ENCODE results near the gene CD2AP.

The CD2AP gene

DNA sequence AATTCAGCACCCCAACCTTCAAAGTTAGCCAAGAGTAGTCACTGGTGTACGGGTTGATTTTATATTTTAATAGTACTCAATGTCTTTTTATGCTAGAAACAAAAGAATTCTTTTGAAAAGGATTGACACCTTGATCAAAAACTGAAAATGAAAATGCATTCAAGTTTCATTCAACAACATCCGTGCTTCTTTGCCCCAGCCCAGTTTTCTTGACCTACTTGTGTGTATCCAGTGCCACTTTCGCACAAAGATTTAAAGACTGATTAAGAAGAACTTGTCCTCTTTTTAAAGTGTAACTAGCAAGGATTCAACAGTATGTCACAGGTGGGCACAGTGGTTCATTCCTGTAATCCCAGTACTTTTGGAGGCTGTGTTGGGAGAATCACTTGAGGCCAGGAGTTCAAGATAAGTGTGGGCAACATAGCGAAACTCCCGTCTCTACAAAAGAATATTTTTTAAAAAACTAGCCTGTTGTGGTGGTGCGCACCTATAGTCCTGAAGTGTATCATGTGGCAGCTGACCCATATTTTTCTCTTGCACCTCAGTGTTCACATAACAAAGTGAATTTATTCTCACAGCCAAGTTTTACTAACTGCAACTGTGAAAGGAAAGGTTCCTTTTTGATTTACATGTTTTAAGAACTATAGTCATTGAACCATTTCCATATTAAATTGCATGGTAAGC is 22.7 kb upstream of the CD2AP start:
- no peak overlapping the region for H4K8ac ChIP-seq (ENCODE audit: low read depth, low read length)
- H4K5ac ChIP-seq (ENCODE audit: low read length): no peak overlapping the region
- no peak overlapping the region for H3K9ac ChIP-seq (ENCODE audit: low read length)
- H3K79me1 ChIP-seq (ENCODE audit: low read length): no peaks in the 10 kb centered on the region
- no peak overlapping the region for H2BK15ac ChIP-seq (replicated peaks; ENCODE audit: low read depth)
- peaks cover 2% of the 10 kb centered on the region for H3K27me3 ChIP-seq (ENCODE audit: insufficient read depth, low read length, poor library complexity)
- H3K27ac ChIP-seq (ENCODE audit: low read depth, low read length): no peak overlapping the region
- H3K23ac ChIP-seq (ENCODE audit: low read length): no peak overlapping the region
- H2BK120ac ChIP-seq (ENCODE audit: low read depth, low read length): no peak overlapping the region
- no peak overlapping the region for H3K4me2 ChIP-seq (ENCODE audit: low read length)
- H2AK5ac ChIP-seq (ENCODE audit: low read length): no peak overlapping the region
- no peak overlapping the region for H3K4me3 ChIP-seq (ENCODE audit: low read length)
- H3K4me1 ChIP-seq (ENCODE audit: control insufficient read depth, low read depth, low read length): no peaks in the 10 kb centered on the region
- no peak overlapping the region for H3K4ac ChIP-seq (ENCODE audit: low read depth, low read length)
- DNase-seq: no peak
- H2BK5ac ChIP-seq (ENCODE audit: low read length): no peak overlapping the region
- H3K36me3 ChIP-seq (ENCODE audit: control insufficient read depth, insufficient read depth, low read length): no peaks in the 10 kb centered on the region
- H3K56ac ChIP-seq (ENCODE audit: low read length): no peak overlapping the region
- H3K79me2 ChIP-seq (ENCODE audit: control insufficient read depth, insufficient read depth, low read length): no peaks in the 10 kb centered on the region
- no CpG with 5 or more reads among the region's 6 CpGs for WGBS (ENCODE audit: extremely low coverage, insufficient coverage, low lambda C conversion rate)
- H3K18ac ChIP-seq (ENCODE audit: low read length): no peak overlapping the region

DNA sequence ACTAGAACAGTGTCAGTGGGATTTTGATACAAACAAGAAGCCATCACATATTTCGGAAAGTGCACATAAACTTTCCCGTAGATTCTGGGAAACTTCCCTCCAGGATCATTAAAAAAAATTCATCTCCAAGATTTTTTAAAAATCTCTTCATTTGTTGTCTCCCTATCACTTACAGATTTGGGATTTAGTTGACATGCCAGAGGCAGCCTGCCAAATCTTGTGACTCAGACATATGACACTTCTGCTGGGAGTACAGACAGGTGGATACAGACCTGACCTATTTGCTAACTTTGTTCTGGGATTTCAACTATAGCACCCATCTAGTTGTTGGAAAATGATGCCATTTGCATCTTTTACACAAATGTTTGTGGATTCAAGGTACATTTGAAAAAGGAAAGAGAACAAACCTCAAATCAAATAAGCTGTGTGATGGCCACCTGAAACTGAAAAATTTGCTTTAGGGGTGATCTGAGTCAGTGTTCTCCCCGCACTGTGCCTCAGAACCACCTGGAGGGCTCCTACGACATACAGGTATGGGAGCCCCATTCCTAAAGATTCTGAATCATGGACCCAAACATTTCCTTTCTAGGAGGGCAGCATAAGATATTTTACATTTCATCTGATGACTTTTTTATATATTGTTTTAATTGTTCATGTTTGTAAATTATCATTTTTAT is 21.9 kb upstream of the CD2AP start:
- no peak overlapping the region for H2BK5ac ChIP-seq (ENCODE audit: low read length)
- H4K8ac ChIP-seq (ENCODE audit: low read depth, low read length): no peak overlapping the region
- peaks cover 2% of the 10 kb centered on the region for H3K27me3 ChIP-seq (ENCODE audit: insufficient read depth, low read length, poor library complexity)
- no peak overlapping the region for H2BK15ac ChIP-seq (replicated peaks; ENCODE audit: low read depth)
- no peaks in the 10 kb centered on the region for H3K4me1 ChIP-seq (ENCODE audit: control insufficient read depth, low read depth, low read length)
- no peak overlapping the region for H3K4me2 ChIP-seq (ENCODE audit: low read length)
- no peak overlapping the region for H3K9ac ChIP-seq (ENCODE audit: low read length)
- H3K79me2 ChIP-seq (ENCODE audit: control insufficient read depth, insufficient read depth, low read length): no peaks in the 10 kb centered on the region
- no peak overlapping the region for H3K18ac ChIP-seq (ENCODE audit: low read length)
- H3K23ac ChIP-seq (ENCODE audit: low read length): no peak overlapping the region
- no peak overlapping the region for H2AK5ac ChIP-seq (ENCODE audit: low read length)
- DNase-seq: no peak
- no CpG with 5 or more reads among the region's 4 CpGs for WGBS (ENCODE audit: extremely low coverage, insufficient coverage, low lambda C conversion rate)
- no peaks in the 10 kb centered on the region for H3K36me3 ChIP-seq (ENCODE audit: control insufficient read depth, insufficient read depth, low read length)
- no peak overlapping the region for H4K5ac ChIP-seq (ENCODE audit: low read length)
- no peak overlapping the region for H3K4ac ChIP-seq (ENCODE audit: low read depth, low read length)
- H3K56ac ChIP-seq (ENCODE audit: low read length): no peak overlapping the region
- H3K79me1 ChIP-seq (ENCODE audit: low read length): no peaks in the 10 kb centered on the region
- H3K4me3 ChIP-seq (ENCODE audit: low read length): no peak overlapping the region
- no peak overlapping the region for H3K27ac ChIP-seq (ENCODE audit: low read depth, low read length)
- H2BK120ac ChIP-seq (ENCODE audit: low read depth, low read length): no peak overlapping the region

DNA sequence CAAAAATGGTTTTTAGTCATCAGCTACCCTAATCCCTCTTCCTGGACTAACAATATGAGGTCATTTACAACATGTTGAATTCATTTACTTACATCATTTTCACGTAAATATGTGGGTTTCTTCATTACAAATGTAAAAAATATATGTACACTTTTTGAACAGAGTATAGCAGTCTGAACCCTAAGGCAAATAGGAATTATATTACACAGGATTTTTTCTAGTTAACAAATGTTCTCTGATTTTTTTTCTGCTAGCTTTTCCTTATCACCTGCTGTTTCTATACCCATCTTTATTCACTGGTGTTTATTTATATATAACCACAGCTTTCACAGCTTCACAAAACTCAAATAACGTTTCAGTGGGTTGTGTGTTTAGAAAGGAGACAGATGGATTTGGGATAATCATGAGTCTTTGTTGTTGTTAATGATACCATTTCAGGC is 21.0 kb upstream of the CD2AP start:
- Histone ChIP-seq H3K36me3 (ENCODE audit: control insufficient read depth, insufficient read depth, low read length) (no peaks in the 10 kb centered on the region), H2AK5ac (ENCODE audit: low read length) (no peak overlapping the region), H3K27me3 (ENCODE audit: insufficient read depth, low read length, poor library complexity) (no peaks in the 10 kb centered on the region), H2BK15ac (replicated peaks; ENCODE audit: low read depth) (no peak overlapping the region), H3K4me3 (ENCODE audit: low read length) (no peak overlapping the region), H2BK120ac (ENCODE audit: low read depth, low read length) (no peak overlapping the region), H2BK5ac (ENCODE audit: low read length) (no peak overlapping the region), H3K79me1 (ENCODE audit: low read length) (no peaks in the 10 kb centered on the region), H3K18ac (ENCODE audit: low read length) (no peak overlapping the region), H3K27ac (ENCODE audit: low read depth, low read length) (no peak overlapping the region), H3K9ac (ENCODE audit: low read length) (no peak overlapping the region), H3K4ac (ENCODE audit: low read depth, low read length) (no peak overlapping the region), H4K5ac (ENCODE audit: low read length) (no peak overlapping the region), H3K4me1 (ENCODE audit: control insufficient read depth, low read depth, low read length) (no peaks in the 10 kb centered on the region), H3K56ac (ENCODE audit: low read length) (no peak overlapping the region), H4K8ac (ENCODE audit: low read depth, low read length) (no peak overlapping the region), H3K4me2 (ENCODE audit: low read length) (no peak overlapping the region), H3K79me2 (ENCODE audit: control insufficient read depth, insufficient read depth, low read length) (no peaks in the 10 kb centered on the region), H3K23ac (ENCODE audit: low read length) (no peak overlapping the region)
- no CpG with 5 or more reads among the region's 2 CpGs for WGBS (ENCODE audit: extremely low coverage, insufficient coverage, low lambda C conversion rate)
- no peak for DNase-seq

DNA sequence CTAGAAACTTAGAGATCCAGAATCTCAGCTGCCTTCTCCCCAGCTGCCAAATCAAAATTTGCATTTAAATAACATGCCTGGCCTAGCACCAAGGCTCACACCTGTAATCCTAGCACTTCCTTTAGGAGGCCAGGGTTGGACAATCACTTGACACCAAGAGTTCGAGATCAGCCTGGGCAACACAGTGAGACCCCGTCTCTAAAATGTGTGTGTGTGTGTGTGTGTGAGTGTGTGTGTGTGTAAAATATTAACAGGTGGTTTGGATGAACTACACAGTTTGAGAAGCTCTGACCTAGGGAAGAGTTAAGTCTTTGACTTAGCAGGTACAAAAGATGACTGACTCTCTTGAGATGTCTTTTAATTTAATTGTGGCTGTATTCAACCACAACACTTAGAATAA is 20.2 kb upstream of the CD2AP start:
- H3K4ac ChIP-seq (ENCODE audit: low read depth, low read length): no peak overlapping the region
- no peak overlapping the region for H2BK15ac ChIP-seq (replicated peaks; ENCODE audit: low read depth)
- no peaks in the 10 kb centered on the region for H3K79me2 ChIP-seq (ENCODE audit: control insufficient read depth, insufficient read depth, low read length)
- H3K79me1 ChIP-seq (ENCODE audit: low read length): no peaks in the 10 kb centered on the region
- no peak overlapping the region for H4K8ac ChIP-seq (ENCODE audit: low read depth, low read length)
- no peaks in the 10 kb centered on the region for H3K4me1 ChIP-seq (ENCODE audit: control insufficient read depth, low read depth, low read length)
- no peaks in the 10 kb centered on the region for H3K27me3 ChIP-seq (ENCODE audit: insufficient read depth, low read length, poor library complexity)
- no peak overlapping the region for H3K23ac ChIP-seq (ENCODE audit: low read length)
- no peak overlapping the region for H3K9ac ChIP-seq (ENCODE audit: low read length)
- no peak overlapping the region for H4K5ac ChIP-seq (ENCODE audit: low read length)
- H3K27ac ChIP-seq (ENCODE audit: low read depth, low read length): no peak overlapping the region
- no peaks in the 10 kb centered on the region for H3K36me3 ChIP-seq (ENCODE audit: control insufficient read depth, insufficient read depth, low read length)
- H3K18ac ChIP-seq (ENCODE audit: low read length): no peak overlapping the region
- WGBS (ENCODE audit: extremely low coverage, insufficient coverage, low lambda C conversion rate): no CpG with 5 or more reads among the region's 2 CpGs
- DNase-seq: no peak
- H3K4me3 ChIP-seq (ENCODE audit: low read length): no peak overlapping the region
- no peak overlapping the region for H3K56ac ChIP-seq (ENCODE audit: low read length)
- H2BK120ac ChIP-seq (ENCODE audit: low read depth, low read length): no peak overlapping the region
- no peak overlapping the region for H2AK5ac ChIP-seq (ENCODE audit: low read length)
- H2BK5ac ChIP-seq (ENCODE audit: low read length): no peak overlapping the region
- no peak overlapping the region for H3K4me2 ChIP-seq (ENCODE audit: low read length)

DNA sequence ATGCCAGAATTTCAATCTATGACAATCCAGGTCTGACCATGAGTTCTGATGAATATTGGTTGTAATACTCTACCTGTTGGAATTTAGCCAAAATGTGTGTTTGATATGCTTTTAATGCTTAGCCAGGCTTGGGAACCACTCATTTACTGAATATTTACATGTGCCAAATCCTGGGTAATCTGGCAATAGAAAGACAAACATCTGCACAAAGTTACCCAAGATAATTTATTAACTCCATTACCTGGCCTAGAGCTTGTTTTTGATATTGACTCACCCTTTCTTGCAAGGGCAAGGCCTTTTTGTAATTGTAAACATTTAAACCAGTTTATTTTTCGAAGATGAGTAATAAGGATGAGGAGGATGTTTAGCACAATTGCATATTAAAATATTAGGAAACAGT is 13.5 kb upstream of the CD2AP start:
- Histone ChIP-seq H4K5ac (ENCODE audit: low read length) (no peak overlapping the region), H3K4me1 (ENCODE audit: control insufficient read depth, low read depth, low read length) (peaks cover 2% of the 10 kb centered on the region), H3K4me3 (ENCODE audit: low read length) (no peak overlapping the region), H3K4me2 (ENCODE audit: low read length) (no peak overlapping the region), H2AK5ac (ENCODE audit: low read length) (no peak overlapping the region), H3K79me2 (ENCODE audit: control insufficient read depth, insufficient read depth, low read length) (no peaks in the 10 kb centered on the region), H3K79me1 (ENCODE audit: low read length) (no peaks in the 10 kb centered on the region), H3K18ac (ENCODE audit: low read length) (no peak overlapping the region), H3K4ac (ENCODE audit: low read depth, low read length) (no peak overlapping the region), H3K27ac (ENCODE audit: low read depth, low read length) (no peak overlapping the region), H2BK15ac (replicated peaks; ENCODE audit: low read depth) (no peak overlapping the region), H3K27me3 (ENCODE audit: insufficient read depth, low read length, poor library complexity) (no peaks in the 10 kb centered on the region), H3K56ac (ENCODE audit: low read length) (no peak overlapping the region), H3K9ac (ENCODE audit: low read length) (no peak overlapping the region), H4K8ac (ENCODE audit: low read depth, low read length) (no peak overlapping the region), H2BK5ac (ENCODE audit: low read length) (no peak overlapping the region), H3K36me3 (ENCODE audit: control insufficient read depth, insufficient read depth, low read length) (no peaks in the 10 kb centered on the region), H2BK120ac (ENCODE audit: low read depth, low read length) (no peak overlapping the region), H3K23ac (ENCODE audit: low read length) (no peak overlapping the region)
- no peak for DNase-seq
- 100% methylated on average over 1 of the region's 1 CpG for WGBS (ENCODE audit: extremely low coverage, insufficient coverage, low lambda C conversion rate)

Data from mesendoderm (in vitro differentiated cells).